Fibroblast of skin of left quadriceps (primary cell): ENCODE data around the gene HDAC9.

ENCODE experiments used
- DNase-seq, 2 experiments: peaks; one replicate each; pipeline ENCODE4 v3.0.0-alpha.2; 2013; ENCODE audit warnings: low read depth in 2 of 2

HDAC9 gene

DNA sequence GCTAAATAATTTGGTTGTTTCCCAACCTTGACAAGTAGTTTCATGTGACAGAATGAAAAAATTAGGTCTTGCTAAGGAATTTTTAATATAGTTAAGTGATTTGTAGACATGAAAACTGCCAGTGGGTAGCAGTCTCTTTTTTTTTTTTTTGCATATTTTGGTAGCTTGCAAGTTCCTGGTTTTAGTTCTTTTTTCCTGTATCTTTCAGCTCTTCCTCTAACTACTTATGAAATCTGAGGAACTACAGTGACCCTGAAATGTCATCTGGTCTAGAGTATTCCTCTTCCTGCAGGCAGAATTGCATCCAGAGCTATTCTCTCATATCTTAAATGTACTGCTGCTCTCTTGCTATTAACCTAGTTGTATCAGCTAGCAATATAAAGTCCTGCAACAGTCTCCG, 160.4 kb downstream of the HDAC9 start:
- no peak for DNase-seq

DNA sequence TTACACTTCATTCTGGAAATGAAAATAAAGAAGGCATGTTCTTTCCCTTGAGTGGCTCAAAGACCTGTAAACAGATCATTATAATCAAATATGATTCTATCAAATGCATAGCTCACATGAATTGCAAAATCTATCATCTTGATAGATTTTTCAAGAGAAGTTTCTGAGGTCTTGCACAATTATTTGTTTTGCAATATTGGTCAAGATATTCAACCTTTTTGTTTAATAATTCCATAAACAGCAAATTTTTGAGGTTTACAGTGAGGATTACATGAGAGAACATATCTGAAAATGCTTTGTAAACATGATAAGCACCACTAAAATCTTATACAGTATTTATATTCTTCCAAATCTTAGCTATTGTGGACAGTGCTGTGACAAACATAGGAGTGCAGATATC, 160.8 kb downstream of the HDAC9 start:
- DNase-seq, result no peak

DNA sequence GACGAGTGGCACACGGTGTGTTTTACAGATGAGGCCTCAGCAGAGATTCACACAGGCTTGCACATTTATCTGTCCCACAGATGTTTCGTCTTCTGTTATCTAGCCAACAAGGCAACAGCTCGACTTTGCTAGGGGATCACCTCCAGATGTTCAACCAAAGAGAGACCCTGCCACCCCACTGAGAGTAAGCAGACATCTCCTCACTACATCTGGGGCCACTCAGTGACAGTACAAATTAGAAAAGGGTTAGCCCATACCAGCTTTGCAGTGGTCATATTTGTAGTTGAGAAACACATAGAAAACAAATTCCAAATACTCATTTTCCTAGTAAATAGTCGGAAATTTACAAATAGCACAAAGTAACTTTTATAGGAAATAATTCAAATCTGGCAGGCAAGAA, 164.2 kb downstream of the HDAC9 start:
- no peak for DNase-seq

DNA sequence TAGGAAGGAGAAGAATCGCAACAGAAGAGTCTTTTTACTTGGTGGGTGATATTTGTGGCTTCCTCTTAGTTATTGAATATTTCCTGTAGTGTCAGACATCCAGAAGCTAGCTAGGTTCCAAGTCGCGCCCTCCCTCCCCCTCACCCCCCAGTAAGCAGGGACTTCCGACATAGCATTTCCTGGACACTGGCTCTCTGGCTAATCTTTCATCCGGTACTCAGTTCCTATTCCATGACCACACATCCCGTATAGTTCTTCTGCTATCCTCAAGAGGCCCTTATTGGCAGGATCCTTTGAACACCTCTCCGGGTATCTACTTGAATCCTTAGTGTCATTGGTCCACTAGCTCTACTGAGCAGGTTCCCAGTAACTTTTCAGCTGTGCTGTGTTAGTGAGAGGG, 167.8 kb downstream of the HDAC9 start:
- no peak for DNase-seq

DNA sequence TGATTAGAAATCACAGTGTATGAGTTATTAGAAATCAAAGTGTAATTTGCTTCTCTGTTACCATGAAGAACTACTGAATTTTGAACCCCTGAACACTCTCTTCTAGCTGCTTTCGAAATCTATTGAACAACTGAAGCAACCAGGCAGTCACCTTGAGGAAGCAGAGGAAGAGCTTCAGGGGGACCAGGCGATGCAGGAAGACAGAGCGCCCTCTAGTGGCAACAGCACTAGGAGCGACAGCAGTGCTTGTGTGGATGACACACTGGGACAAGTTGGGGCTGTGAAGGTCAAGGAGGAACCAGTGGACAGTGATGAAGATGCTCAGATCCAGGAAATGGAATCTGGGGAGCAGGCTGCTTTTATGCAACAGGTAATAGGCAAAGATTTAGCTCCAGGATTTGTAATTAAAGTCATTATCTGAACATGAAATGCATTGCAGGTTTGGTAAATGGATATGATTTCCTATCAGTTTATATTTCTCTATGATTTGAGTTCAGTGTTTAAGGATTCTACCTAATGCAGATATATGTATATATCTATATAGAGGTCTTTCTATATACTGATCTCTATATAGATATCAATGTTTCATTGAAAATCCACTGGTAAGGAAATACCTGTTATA, 170.7 kb downstream of the HDAC9 start:
- DNase-seq, result peak; percentile 37 to 44

DNA sequence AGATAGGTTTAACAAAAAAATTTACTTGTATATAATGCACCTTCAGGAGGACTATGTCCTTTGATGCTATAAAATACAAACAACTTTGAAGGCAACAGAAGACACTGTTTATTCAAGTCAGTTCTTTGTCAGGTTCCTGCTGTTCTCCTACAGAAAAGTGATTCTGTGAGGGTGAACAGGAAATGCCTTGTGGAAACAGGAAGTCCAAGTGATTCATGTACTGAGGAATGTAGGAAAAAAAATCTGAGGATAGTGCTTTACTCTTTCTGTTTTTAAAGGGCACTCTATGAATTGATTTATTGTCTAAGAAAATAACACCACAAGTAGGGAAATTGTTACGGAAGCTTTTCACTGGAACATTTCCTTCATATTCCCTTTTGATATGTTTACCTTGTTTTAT, 171.9 kb downstream of the HDAC9 start:
- peak; percentile 58 to 59 for DNase-seq

GRCh38 chr7:18671176-18671575, 175.6 kb downstream of the HDAC9 start:
- DNase-seq, result no peak

DNA sequence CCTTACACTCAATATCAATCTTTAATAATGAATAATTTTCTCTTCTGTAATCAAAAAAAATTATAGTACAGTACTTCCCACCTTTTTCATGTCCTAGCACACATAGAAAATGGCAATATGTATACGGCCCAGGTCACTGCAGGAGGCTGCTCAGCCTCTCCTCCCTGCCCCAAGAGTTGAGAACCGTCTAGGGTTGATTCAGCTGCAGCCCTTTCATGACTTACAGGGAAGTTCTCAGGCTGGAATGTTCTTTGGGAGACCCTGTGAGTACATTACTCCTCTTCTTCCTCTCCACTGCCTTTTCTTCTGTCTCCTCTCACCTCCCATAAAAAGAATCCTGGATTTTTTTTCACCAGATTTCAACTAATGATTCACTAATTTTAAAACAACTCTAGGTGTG, 180.0 kb downstream of the HDAC9 start:
- no peak for DNase-seq

GRCh38 chr7:18679261-18679660, 183.7 kb downstream of the HDAC9 start:
- no peak for DNase-seq

- DNase-seq, result no peak
Measured at GRCh38 chr7:18680576-18680975, 185.0 kb downstream of the HDAC9 start.

GRCh38 chr7:18684916-18685315, 189.4 kb downstream of the HDAC9 start:
- DNase-seq, result peak; percentile 17 to 26

GRCh38 chr7:18685971-18686370, 190.4 kb downstream of the HDAC9 start:
- DNase-seq, result peak; percentile 10 to 13

DNA sequence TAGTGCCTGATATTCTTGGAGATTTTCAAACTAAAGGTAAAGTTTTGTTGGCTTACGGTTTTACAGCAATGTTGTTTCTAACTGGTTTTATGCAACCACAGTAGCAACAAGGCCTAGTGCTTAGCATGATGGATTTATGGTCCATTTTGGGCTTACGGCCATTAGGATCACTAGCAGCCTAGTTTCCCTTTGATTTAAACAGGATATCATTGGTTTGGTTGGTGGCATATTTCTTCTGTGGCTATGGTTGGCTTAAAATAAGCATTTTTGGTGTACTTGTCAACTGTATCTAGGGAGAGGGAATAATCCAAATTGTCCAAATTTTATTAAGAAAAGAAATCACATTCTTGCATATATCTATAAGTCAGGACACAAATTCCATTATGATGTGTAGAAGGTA, 194.0 kb downstream of the HDAC9 start:
- peak; percentile 66 to 70 for DNase-seq

DNA sequence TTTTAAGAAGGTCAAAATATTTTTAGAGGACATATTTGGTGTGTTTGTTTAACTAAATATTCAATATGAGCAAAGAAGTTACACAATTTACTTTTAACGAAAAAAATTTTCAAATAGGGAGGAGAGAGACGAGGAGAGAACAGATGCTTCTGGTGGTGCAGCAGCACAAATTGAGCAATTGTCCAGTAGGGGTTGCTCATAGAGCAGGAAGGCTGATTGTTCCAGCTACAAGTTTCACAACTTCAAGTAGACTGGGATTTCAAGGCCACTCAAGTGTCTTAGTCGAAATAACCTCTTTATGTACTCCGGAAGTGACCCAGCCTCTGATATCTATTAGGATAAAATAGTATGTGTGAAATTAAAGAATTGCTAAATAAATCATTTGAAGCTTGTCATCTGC, 197.9 kb downstream of the HDAC9 start:
- DNase-seq, result peak; percentile 74 to 76

- peak; percentile 39 to 45 for DNase-seq
Measured at GRCh38 chr7:18693816-18694215, 198.3 kb downstream of the HDAC9 start.

GRCh38 chr7:18694484-18694883, 198.9 kb downstream of the HDAC9 start:
- DNase-seq, result no peak

GRCh38 chr7:18694911-18695310, 199.4 kb downstream of the HDAC9 start:
- DNase-seq, result no peak

- DNase-seq, result no peak
Measured at GRCh38 chr7:18698258-18698734, 202.7 kb downstream of the HDAC9 start.

DNA sequence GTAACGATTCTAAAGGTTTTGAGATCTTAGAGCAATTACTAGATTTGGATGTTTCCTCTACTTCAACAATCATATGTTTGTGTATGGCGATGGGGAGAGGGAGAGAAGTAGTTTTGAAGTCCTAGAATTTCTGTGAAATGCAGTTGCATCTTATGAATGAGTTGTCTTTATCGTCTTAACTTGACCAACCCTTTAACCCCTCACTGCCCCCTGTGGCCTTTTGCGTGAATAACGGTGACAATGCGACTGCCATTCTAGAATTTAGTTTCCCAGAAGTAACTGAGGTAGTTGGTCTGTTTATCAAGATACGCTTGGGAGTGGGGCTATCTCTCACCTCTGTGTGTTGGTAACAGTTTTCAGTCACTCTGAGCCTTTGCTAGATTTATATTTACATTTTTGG, 204.6 kb downstream of the HDAC9 start:
- DNase-seq, result no peak

DNA sequence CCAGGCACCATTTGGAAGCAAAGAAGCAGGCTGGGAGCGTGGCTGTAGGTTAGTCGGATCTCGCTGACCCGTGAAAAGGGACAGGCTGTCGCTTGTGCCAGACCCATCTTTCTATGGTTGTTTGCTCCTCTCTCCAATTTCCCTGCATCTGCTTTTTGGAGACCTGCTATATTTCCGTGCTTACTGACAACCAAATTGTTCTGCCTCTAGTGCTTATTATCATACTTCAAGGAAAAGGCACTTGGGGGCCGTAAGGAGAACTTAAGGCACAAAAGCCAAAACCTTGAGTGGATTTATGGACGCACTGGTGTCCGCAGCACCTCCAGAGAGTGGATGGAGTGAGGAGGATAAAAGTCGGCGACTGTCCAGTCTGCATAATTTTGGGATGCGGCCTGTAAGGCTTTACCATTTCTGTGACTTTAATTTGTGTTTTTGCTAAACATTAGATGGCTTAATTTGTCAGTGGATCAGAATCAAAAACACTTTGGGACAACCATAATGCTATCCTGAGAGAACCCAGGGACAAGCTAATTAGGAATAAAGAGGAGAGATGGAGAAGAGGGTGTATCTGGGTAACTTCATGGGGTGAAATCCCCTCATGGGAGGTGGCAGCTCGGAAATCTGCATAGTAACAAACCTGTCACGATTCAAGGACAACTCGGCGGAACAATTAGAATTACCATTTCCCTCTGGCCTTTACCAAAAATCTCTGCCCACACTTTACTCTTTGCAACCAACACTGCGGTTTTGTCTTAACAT, 206.7 kb downstream of the HDAC9 start:
- DNase-seq, result no peak

- DNase-seq, result no peak
Measured at GRCh38 chr7:18703685-18704084, 208.1 kb downstream of the HDAC9 start.

- no peak for DNase-seq
Measured at GRCh38 chr7:18706670-18707069, 211.1 kb downstream of the HDAC9 start.

DNA sequence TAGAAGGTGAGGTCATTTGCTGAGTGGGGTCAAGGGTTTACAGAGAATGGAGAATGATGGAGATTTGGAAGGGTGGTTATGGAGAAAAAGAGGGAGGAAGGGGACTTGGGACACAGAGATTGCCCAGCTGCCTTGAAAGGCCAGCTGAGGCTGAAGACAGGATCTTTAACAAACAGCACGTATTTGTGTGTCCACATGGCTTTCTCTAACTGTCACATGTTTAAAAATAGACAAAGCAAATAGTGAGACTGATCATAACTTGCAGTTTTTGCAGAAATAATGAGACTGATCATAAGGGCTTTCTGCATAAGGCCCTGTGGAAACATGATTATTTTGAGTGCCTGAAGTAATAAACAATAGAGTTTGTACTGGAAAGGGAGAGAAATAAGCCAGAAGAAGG, 212.7 kb downstream of the HDAC9 start:
- DNase-seq, result no peak
